Body of pancreas (tissue), 4 donors: Measurements from ENCODE around the gene RRAGD. TPM values are rescaled to one million over a fixed set of nuclear protein-coding genes. Genes with fewer than 3 reads are reported as not detected.
"Not testable (repeated sequence)": the region's sequence is repeated elsewhere in the genome, so short reads cannot be mapped to it uniquely, and the experiment has no call there.

Source experiments
- ATAC-seq: fragments of 150-250 bp; one replicate; pipeline ENCODE4 v1.9.1; 2016
- DNase-seq, 4 donors: peaks; one replicate each; pipeline ENCODE4 v3.0.0-alpha.2; 2019
- H3K27ac ChIP-seq, 4 donors: fragments of 200-600 bp; sonication (generic); 1 replicate in 3 of 4; 2 replicates in 1 of 4; pipeline versions ENCODE4 v1.5.1 to v1.6.1; 2016 to 2019; ENCODE audit warnings: mild to moderate bottlenecking in 1 of 4, mixed read lengths in 1 of 4, moderate library complexity in 1 of 4
- H3K27me3 ChIP-seq, 2 donors: fragments of 200-600 bp; sonication (generic); one replicate each; pipeline ENCODE4 v1.6.0; 2016; ENCODE audit warnings: mild to moderate bottlenecking in 1 of 2
- H3K36me3 ChIP-seq, 2 donors: fragments of 200-600 bp; sonication (generic); replicated peaks in 1 of 2; 2 replicates each; pipeline ENCODE4 v1.5.1; 2016; ENCODE audit warnings: low read depth in 2 of 2; ENCODE audit not compliant: insufficient read depth in 1 of 2
- H3K4me1 ChIP-seq: fragments of 200-600 bp; sonication (generic); one replicate; pipeline ENCODE4 v1.6.0; 2016
- H3K4me3 ChIP-seq, 2 donors: fragments of 200-600 bp; sonication (generic); 1 replicate in 1 of 2; 2 replicates in 1 of 2; pipeline ENCODE4 v1.5.1; 2016 to 2019
- H3K9me3 ChIP-seq, 3 donors: fragments of 200-600 bp; sonication (generic); 1 replicate in 2 of 3; 2 replicates in 1 of 3; pipeline ENCODE4 v1.5.1; 2016
- CTCF ChIP-seq, 7 experiments: fragments of 450-650 bp in 4 of 7; fragments of 200-600 bp in 3 of 7; sonication (generic) in 3 of 7; IDR thresholded peaks; one replicate each; pipeline ENCODE4 v1.5.1; 2016 to 2019; ENCODE audit warnings: antibody characterized with exemption in 7 of 7
- POLR2A ChIP-seq, 3 donors: fragments of 450-650 bp; IDR thresholded peaks; one replicate each; pipeline ENCODE4 v1.6.1; 2016; ENCODE audit warnings: antibody characterized with exemption in 3 of 3, mild to moderate bottlenecking in 2 of 3
- WGBS, 2 donors: methylation state at CpG; one replicate each; pipeline ENCODE4 v1.1.5; 2017; 5-methylcytosine and 5-hydroxymethylcytosine counted together
- intact Hi-C: fragments of 100-400 bp; cut with DNase I; formaldehyde crosslinking; loops from one replicate; pipeline ENCODE4 v1.15.1; 2023
- total RNA-seq, 2 donors: library from RNA; depleted of rRNA; stranded (reverse); fragments of >200 nt; gene quantifications; one replicate each; pipeline ENCODE4 v1.1.0, GENCODE V29; 2016

The RRAGD gene
- total RNA-seq, 2 donors from 2014 or later, result 9.2 to 9.3 TPM

- no peak overlapping the region for H3K4me3 ChIP-seq
- no peak for TF ChIP-seq POLR2A (IDR thresholded peaks at IDR 0.05)
- no peak for TF ChIP-seq CTCF (IDR thresholded peaks at IDR 0.05)
- no peaks in the 10 kb centered on the region for H3K4me1 ChIP-seq
- WGBS, 2 donors, result 89 to 96% methylated on average over 6 of the region's 6 CpGs
- no peak for ATAC-seq
- intact Hi-C loops, result no loop called here
- DNase-seq, result no peak
- no peaks in the 10 kb centered on the region for H3K27me3 ChIP-seq
- H3K36me3 ChIP-seq, result no peaks in the 10 kb centered on the region
- H3K27ac ChIP-seq, result no peak overlapping the region
- no peaks in the 10 kb centered on the region for H3K9me3 ChIP-seq
These were observed 9.3 kb downstream of the RRAGD start for GRCh38 chr6:89402776-89403175.

- TF ChIP-seq CTCF (IDR thresholded peaks at IDR 0.05), result no peak
- no peak for TF ChIP-seq POLR2A (IDR thresholded peaks at IDR 0.05)
- H3K27me3 ChIP-seq, result no peaks in the 10 kb centered on the region
- DNase-seq (no peak), ATAC-seq (no peak)
- H3K9me3 ChIP-seq, result no peaks in the 10 kb centered on the region
- 64 to 71% methylated on average over 6 of the region's 6 CpGs for WGBS, 2 donors
- no peak overlapping the region for H3K27ac ChIP-seq
- no peaks in the 10 kb centered on the region for H3K36me3 ChIP-seq
- intact Hi-C loops, result no loop called here
- no peaks in the 10 kb centered on the region for H3K4me1 ChIP-seq
- H3K4me3 ChIP-seq, result no peak overlapping the region
These were observed 11.1 kb downstream of the RRAGD start for GRCh38 chr6:89400912-89401399.

GRCh38 chr6:89400050-89400449 lies 12.0 kb downstream of the RRAGD start:
- no peak for DNase-seq
- H3K4me3 ChIP-seq, result no peak overlapping the region
- no peaks in the 10 kb centered on the region for H3K9me3 ChIP-seq
- ATAC-seq, result no peak
- TF ChIP-seq POLR2A (IDR thresholded peaks at IDR 0.05) (no peak), CTCF (IDR thresholded peaks at IDR 0.05) (no peak)
- no peak overlapping the region for H3K27ac ChIP-seq
- WGBS, 2 donors, result 94% methylated on average over 3 of the region's 3 CpGs
- H3K36me3 ChIP-seq, result no peaks in the 10 kb centered on the region
- H3K4me1 ChIP-seq, result no peaks in the 10 kb centered on the region
- intact Hi-C loops, result no loop called here
- no peaks in the 10 kb centered on the region for H3K27me3 ChIP-seq

GRCh38 chr6:89398762-89399525 lies 13.1 kb downstream of the RRAGD start:
- Histone ChIP-seq H3K36me3 (no peaks in the 10 kb centered on the region), H3K9me3 (no peaks in the 10 kb centered on the region), H3K4me3 (no peak overlapping the region), H3K27me3 (no peaks in the 10 kb centered on the region), H3K4me1 (no peaks in the 10 kb centered on the region), H3K27ac (no peak overlapping the region)
- 84 to 88% methylated on average over 7 of the region's 7 CpGs for WGBS, 2 donors
- intact Hi-C loops, result no loop called here
- no peak for TF ChIP-seq CTCF (IDR thresholded peaks at IDR 0.05)
- TF ChIP-seq POLR2A (IDR thresholded peaks at IDR 0.05), result no peak
- DNase-seq, result no peak
- no peak for ATAC-seq

- WGBS, 2 donors, result 75 to 86% methylated on average over 4 of the region's 4 CpGs
- H3K4me1 ChIP-seq, intact Hi-C loops, ATAC-seq, H3K27ac ChIP-seq, H3K9me3 ChIP-seq, DNase-seq, H3K27me3 ChIP-seq, H3K4me3 ChIP-seq, H3K36me3 ChIP-seq: not testable (repeated sequence)
These were observed 14.2 kb downstream of the RRAGD start for GRCh38 chr6:89397884-89398283.
